HCT116 (cell line): ENCODE data around the gene RNASE9. TPM values are rescaled to one million over a fixed set of nuclear protein-coding genes. Genes with fewer than 3 reads are reported as not detected.

Experiments
- ATAC-seq: fragments of 200-7000 bp; cut with Tn5 transposase; 2 replicates; pipeline ENCODE4 v1.9.1; 2020; ENCODE audit warnings: mild to moderate bottlenecking, moderate library complexity
- BruUV-seq: library from RNA; stranded (reverse); fragments of 400-500 nt; replicated peaks from 2 replicates; lab custom pipeline; 2021; lab: Mats Ljungman, UMichigan
- CTCF ChIA-PET: fragments of 300-600 bp; sonication (Branson Sonifier 250); formaldehyde crosslinking; loops from one replicate; lab custom pipeline; 2021; ENCODE audit warnings: antibody characterized with exemption; lab: Charles Lee
- POLR2A ChIA-PET: fragments of 300-600, 350-600 bp; sonication (Branson Sonifier 250); formaldehyde crosslinking; loops from one replicate; lab custom pipeline; 2021; ENCODE audit warnings: antibody characterized with exemption; lab: Charles Lee
- RAD21 ChIA-PET, 2 experiments: fragments of 300-600 bp; sonication (Branson Sonifier 250); formaldehyde crosslinking; loops; one replicate each; lab custom pipeline; 2023; ENCODE audit warnings: low total read pairs in 2 of 2; ENCODE audit not compliant: uncharacterized antibody in 2 of 2, unreplicated experiment in 2 of 2, low non-redundant PET in 1 of 2; lab: Charles Lee
- DNase-seq: peaks from one replicate; pipeline ENCODE4 v3.0.0-alpha.2; 2010; ENCODE audit warnings: low read depth, low spot score
- H2AFZ ChIP-seq: fragments of 200-600 bp; shearing (Covaris generic), sonication (generic); 2 replicates; pipeline ENCODE4 v1.6.1; 2017; ENCODE audit warnings: low read depth, mixed run types, mixed read lengths, antibody characterized with exemption, low read length; ENCODE audit not compliant: poor library complexity, severe bottlenecking
- H3K27ac ChIP-seq: 2 replicates; pipeline ENCODE4 v1.5.1; 2012; ENCODE audit warnings: low read depth, low read length
- H3K27me3 ChIP-seq: fragments of 200-600 bp; sonication (generic); 2 replicates; pipeline ENCODE4 v1.6.1; 2016; ENCODE audit warnings: mixed run types, low read length, mixed read lengths; ENCODE audit not compliant: insufficient read depth
- H3K36me3 ChIP-seq, 2 experiments: fragments of 200-500 bp in 1 of 2; fragments of 200-600 bp in 1 of 2; sonication (Bioruptor generic) in 1 of 2; sonication (generic) in 1 of 2; 2 replicates each; pipeline versions ENCODE4 v1.5.1 to v1.6.1; 2014 to 2016; ENCODE audit warnings: low read length in 2 of 2, inconsistent platforms in 1 of 2, mixed read lengths in 1 of 2, mixed run types in 1 of 2; ENCODE audit not compliant: insufficient read depth in 2 of 2, control insufficient read depth in 1 of 2
- H3K4me1 ChIP-seq, 2 experiments: fragments of 200-600 bp in 1 of 2; sonication (generic) in 1 of 2; 2 replicates each; pipeline versions ENCODE4 v1.5.1 to v1.6.1; 2012 to 2017; ENCODE audit warnings: low read length in 2 of 2, inconsistent platforms in 1 of 2, mild to moderate bottlenecking in 1 of 2, mixed read lengths in 1 of 2, mixed run types in 1 of 2, moderate library complexity in 1 of 2; ENCODE audit not compliant: insufficient read depth in 2 of 2, control insufficient read depth in 1 of 2
- H3K4me2 ChIP-seq: fragments of 200-600 bp; sonication (generic); 2 replicates; pipeline ENCODE4 v1.6.1; 2017; ENCODE audit warnings: mixed run types, low read length, mixed read lengths
- H3K4me3 ChIP-seq, 2 experiments: fragments of 200-600 bp in 1 of 2; sonication (generic) in 1 of 2; replicated peaks in 1 of 2; 2 replicates each; pipeline ENCODE4 v1.5.1; 2011 to 2016; ENCODE audit warnings: low read length in 2 of 2, control low read depth in 1 of 2, low read depth in 1 of 2, mild to moderate bottlenecking in 1 of 2, mixed read lengths in 1 of 2, mixed run types in 1 of 2
- H3K79me2 ChIP-seq: fragments of 200-600 bp; sonication (generic); 2 replicates; pipeline ENCODE4 v1.6.1; 2017; ENCODE audit warnings: mild to moderate bottlenecking, mixed run types, low read length, moderate library complexity, mixed read lengths; ENCODE audit not compliant: insufficient read depth
- H3K9ac ChIP-seq: fragments of 200-600 bp; sonication (generic); 2 replicates; pipeline ENCODE4 v1.6.1; 2016; ENCODE audit warnings: low read length, mixed read lengths
- H3K9me2 ChIP-seq: fragments of 200-600 bp; sonication (generic), shearing (Covaris generic); 2 replicates; pipeline ENCODE4 v1.6.1; 2017; ENCODE audit warnings: mixed run types, mild to moderate bottlenecking, moderate library complexity; ENCODE audit not compliant: insufficient read depth
- H3K9me3 ChIP-seq, 2 experiments: fragments of 200-500 bp in 1 of 2; fragments of 200-600 bp in 1 of 2; sonication (Bioruptor generic) in 1 of 2; sonication (generic) in 1 of 2; 2 replicates each; pipeline ENCODE4 v1.6.1; 2014 to 2017; ENCODE audit warnings: low read length in 2 of 2, mixed read lengths in 2 of 2, inconsistent platforms in 1 of 2, low read depth in 1 of 2, mild to moderate bottlenecking in 1 of 2, mixed run types in 1 of 2, moderate library complexity in 1 of 2; ENCODE audit not compliant: control insufficient read depth in 1 of 2, insufficient read depth in 1 of 2
- H4K20me1 ChIP-seq: fragments of 200-600 bp; sonication (generic), shearing (Covaris generic); 2 replicates; pipeline ENCODE4 v1.6.1; 2017; ENCODE audit warnings: mixed run types, mild to moderate bottlenecking, moderate library complexity; ENCODE audit not compliant: insufficient read depth
- CBX3 ChIP-seq: IDR thresholded peaks from 2 replicates; pipeline ENCODE4 v1.6.1; 2012; ENCODE audit warnings: low read depth
- CTCF ChIP-seq, 3 experiments: fragments of 200-600 bp in 1 of 3; sonication (generic) in 1 of 3; IDR thresholded peaks in 2 of 3; conservative IDR thresholded peaks in 1 of 3; 2 replicates each; pipeline ENCODE4 v1.5.1; 2012 to 2017; ENCODE audit warnings: low read depth in 2 of 3, low read length in 2 of 3, antibody characterized with exemption in 1 of 3, borderline replicate concordance in 1 of 3, control low read depth in 1 of 3, mild to moderate bottlenecking in 1 of 3, mixed read lengths in 1 of 3, mixed run types in 1 of 3, moderate library complexity in 1 of 3; ENCODE audit not compliant: insufficient read depth in 1 of 3
- EZH2phosphoT487 ChIP-seq: fragments of 200-600 bp; IDR thresholded peaks from 2 replicates; pipeline ENCODE4 v1.6.1; 2018; ENCODE audit warnings: antibody characterized with exemption, borderline replicate concordance
- FOSL1 ChIP-seq: IDR thresholded peaks from 2 replicates; pipeline ENCODE4 v1.6.1; 2012; ENCODE audit warnings: low read depth
- POLR2A ChIP-seq: IDR thresholded peaks from 2 replicates; pipeline ENCODE4 v1.7.0; 2011; ENCODE audit warnings: borderline replicate concordance; ENCODE audit not compliant: insufficient read depth, insufficient read length; ENCODE audit errors: extremely low read depth
- REST ChIP-seq: IDR thresholded peaks from 2 replicates; pipeline ENCODE4 v1.6.1; 2012; ENCODE audit warnings: low read depth
- SIN3A ChIP-seq: IDR thresholded peaks from 2 replicates; pipeline ENCODE4 v1.6.1; 2012; ENCODE audit warnings: low read depth
- intact Hi-C: fragments of 100-400 bp; cut with micrococcal nuclease; formaldehyde crosslinking; loops from 2 replicates; pipeline ENCODE4 v1.10.0; 2022
- total RNA-seq: library from RNA; stranded (reverse); gene quantifications from one replicate; pipeline ENCODE4 v1.2.1, GENCODE V29; 2021; ENCODE audit not compliant: unreplicated experiment

The RNASE9 gene
- total RNA-seq, 1 experiment from 2014 or later = not detected

- H3K4me1 ChIP-seq = no peaks in the 10 kb centered on the region
- no peaks in the 10 kb centered on the region for H3K9me3 ChIP-seq
- H3K4me2 ChIP-seq = no peak within 1 kb of the TSS
- H4K20me1 ChIP-seq = no peaks in the 10 kb centered on the region
- H3K79me2 ChIP-seq = no peaks in the 10 kb centered on the region
- BruUV-seq = no TSS peak
- CTCF ChIA-PET = no interaction called here
- ATAC-seq (no peak), DNase-seq (no peak)
- no peaks in the 10 kb centered on the region for H3K9me2 ChIP-seq
- H3K27me3 ChIP-seq = peaks cover 31% of the 10 kb centered on the region; the same call in 1 of the 2 replicates
- H3K36me3 ChIP-seq = no peaks in the 10 kb centered on the region
- H3K9ac ChIP-seq = no peak within 1 kb of the TSS
- TF ChIP-seq CBX3 = no peak
- TF ChIP-seq, all 23 proteins: peak for 0
- no peak within 1 kb of the TSS for H2AFZ ChIP-seq
- no peak within 1 kb of the TSS for H3K27ac ChIP-seq
- POLR2A ChIA-PET = no interaction called here
- RAD21 ChIA-PET = no interaction called here
- H3K4me3 ChIP-seq = no peak within 1 kb of the TSS
- intact Hi-C loops = loop anchor here (10.0 kb wide), 1 partner anchor 53 kb away; no protein-coding TSS in a partner anchor
These were observed 26.8 kb upstream of the RNASE9 start, which contains the start of gene RNASE11 for GRCh38 chr14:20587489-20588154. RNASE11 (minus strand) TSS chr14:20588001.

GRCh38 chr14:20583908-20584307 is 23.1 kb upstream of the RNASE9 start:
- Histone ChIP-seq H3K27me3 (peaks cover 18% of the 10 kb centered on the region; the same call in 1 of the 2 replicates), H3K9me3 (no peaks in the 10 kb centered on the region), H3K4me1 (no peaks in the 10 kb centered on the region), H3K27ac (no peak overlapping the region), H3K9ac (no peak overlapping the region), H3K4me2 (no peak overlapping the region), H2AFZ (no peak overlapping the region), H3K9me2 (no peaks in the 10 kb centered on the region), H3K36me3 (no peaks in the 10 kb centered on the region), H3K4me3 (no peak overlapping the region), H4K20me1 (no peaks in the 10 kb centered on the region), H3K79me2 (no peaks in the 10 kb centered on the region)
- intact Hi-C loops = loop anchor here (10.0 kb wide), 1 partner anchor 49 kb away; no protein-coding TSS in a partner anchor
- ChIA-PET RAD21 (no interaction called here), POLR2A (no interaction called here), CTCF (no interaction called here)
- ATAC-seq (no peak), DNase-seq (no peak)
- no TSS peak for BruUV-seq
- TF ChIP-seq CBX3 (no peak), CTCF (IDR thresholded peaks at IDR 0.05 in 2 of 3, conservative IDR thresholded peaks at IDR 0.05 in 1 of 3; ENCODE audit: borderline replicate concordance in 1 of 3, insufficient read depth in 1 of 3, low read depth in 2 of 3, low read length in 2 of 3) (no peak), POLR2A (no peak), FOSL1 (no peak), REST (no peak), SIN3A (no peak), EZH2phosphoT487 (no peak)
